Measurements from ENCODE around the gene PIGC. TPM values are rescaled to one million over a fixed set of nuclear protein-coding genes. Genes with fewer than 3 reads are reported as not detected.

PIGC gene
- total RNA-seq, 2 experiments from 2014 or later = 18.5 to 20.1 TPM

GRCh38 chr1:172429331-172430127 lies 14.3 kb downstream of the PIGC start:
- Mint-ChIP-seq H3K36me3 (peaks cover 11% of the 10 kb centered on the region), H3K27ac (no peak overlapping the region), H3K4me3 (no peak overlapping the region), H3K4me1 (peaks cover 35% of the 10 kb centered on the region), H3K9me3 (peaks cover 1% of the 10 kb centered on the region), H3K27me3 (no peaks in the 10 kb centered on the region)
- no peak for DNase-seq

- no peak overlapping the region for H3K4me3 Mint-ChIP-seq
- H3K27ac Mint-ChIP-seq = no peak overlapping the region
- peaks cover 22% of the 10 kb centered on the region for H3K4me1 Mint-ChIP-seq
- DNase-seq = no peak
- H3K36me3 Mint-ChIP-seq = no peaks in the 10 kb centered on the region
- no peaks in the 10 kb centered on the region for H3K9me3 Mint-ChIP-seq
- H3K27me3 Mint-ChIP-seq = no peaks in the 10 kb centered on the region
Measured at GRCh38 chr1:172427191-172427590, 16.7 kb downstream of the PIGC start.

GRCh38 chr1:172425339-172425738 lies 18.5 kb downstream of the PIGC start:
- Mint-ChIP-seq H3K27ac (no peak overlapping the region), H3K36me3 (no peaks in the 10 kb centered on the region), H3K27me3 (no peaks in the 10 kb centered on the region), H3K9me3 (no peaks in the 10 kb centered on the region), H3K4me1 (peaks cover 15% of the 10 kb centered on the region), H3K4me3 (no peak overlapping the region)
- DNase-seq = no peak

GRCh38 chr1:172423336-172423735 lies 20.5 kb downstream of the PIGC start:
- no peak overlapping the region for H3K27ac Mint-ChIP-seq
- H3K4me1 Mint-ChIP-seq = peaks cover 12% of the 10 kb centered on the region
- H3K27me3 Mint-ChIP-seq = no peaks in the 10 kb centered on the region
- no peaks in the 10 kb centered on the region for H3K36me3 Mint-ChIP-seq
- H3K4me3 Mint-ChIP-seq = no peak overlapping the region
- H3K9me3 Mint-ChIP-seq = no peaks in the 10 kb centered on the region
- no peak for DNase-seq

- Mint-ChIP-seq H3K4me1 (peaks cover 12% of the 10 kb centered on the region), H3K9me3 (no peaks in the 10 kb centered on the region)
- no peak for DNase-seq
Measured at GRCh38 chr1:172421974-172422604, 21.8 kb downstream of the PIGC start.

GRCh38 chr1:172420385-172420784 lies 23.5 kb downstream of the PIGC start, which contains the start of gene C1orf105:
TSS of gene C1orf105 (plus strand) at chr1:172420685. CDS start at chr1:172420886, 201 bp downstream.
- Mint-ChIP-seq H3K36me3 (peaks cover 2% of the 10 kb centered on the region), H3K4me1 (peaks cover 12% of the 10 kb centered on the region), H3K4me3 (no peak within 1 kb of the TSS), H3K9me3 (no peaks in the 10 kb centered on the region), H3K27me3 (no peaks in the 10 kb centered on the region), H3K27ac (no peak within 1 kb of the TSS)
- no peak for DNase-seq

More at GRCh38 chr1:172421974-172422604, 21.8 kb downstream of the PIGC start:
- no peak overlapping the region for H3K27ac Mint-ChIP-seq
- peaks cover 2% of the 10 kb centered on the region for H3K36me3 Mint-ChIP-seq
- no peak overlapping the region for H3K4me3 Mint-ChIP-seq
- no peaks in the 10 kb centered on the region for H3K27me3 Mint-ChIP-seq

- Mint-ChIP-seq H3K36me3 (peaks cover 4% of the 10 kb centered on the region), H3K27ac (no peak overlapping the region), H3K4me3 (no peak overlapping the region), H3K27me3 (no peaks in the 10 kb centered on the region), H3K9me3 (no peaks in the 10 kb centered on the region), H3K4me1 (peaks cover 12% of the 10 kb centered on the region)
- no peak for DNase-seq
Measured at GRCh38 chr1:172417557-172417956, 26.3 kb downstream of the PIGC start.

- no peak for DNase-seq
- no peak overlapping the region for H3K27ac Mint-ChIP-seq
- no peak overlapping the region for H3K4me3 Mint-ChIP-seq
- H3K36me3 Mint-ChIP-seq = peaks cover 4% of the 10 kb centered on the region
- no peaks in the 10 kb centered on the region for H3K27me3 Mint-ChIP-seq
- H3K4me1 Mint-ChIP-seq = peaks cover 12% of the 10 kb centered on the region
- no peaks in the 10 kb centered on the region for H3K9me3 Mint-ChIP-seq
Measured at GRCh38 chr1:172416496-172417035, 27.3 kb downstream of the PIGC start.

GRCh38 chr1:172414331-172414730 lies 29.5 kb downstream of the PIGC start:
- Mint-ChIP-seq H3K27me3 (no peaks in the 10 kb centered on the region), H3K9me3 (no peaks in the 10 kb centered on the region), H3K27ac (no peak overlapping the region), H3K4me3 (no peak overlapping the region), H3K36me3 (peaks cover 4% of the 10 kb centered on the region), H3K4me1 (peaks cover 6% of the 10 kb centered on the region)
- DNase-seq = no peak

- no peaks in the 10 kb centered on the region for H3K27me3 Mint-ChIP-seq
- no peaks in the 10 kb centered on the region for H3K9me3 Mint-ChIP-seq
- H3K36me3 Mint-ChIP-seq = peaks cover 2% of the 10 kb centered on the region
- DNase-seq = no peak
- no peaks in the 10 kb centered on the region for H3K4me1 Mint-ChIP-seq
- no peak overlapping the region for H3K27ac Mint-ChIP-seq
- H3K4me3 Mint-ChIP-seq = no peak overlapping the region
Measured at GRCh38 chr1:172411791-172412338, 32.0 kb downstream of the PIGC start.

- no peak overlapping the region for H3K27ac Mint-ChIP-seq
- DNase-seq = no peak
- peaks cover 2% of the 10 kb centered on the region for H3K36me3 Mint-ChIP-seq
- no peaks in the 10 kb centered on the region for H3K4me1 Mint-ChIP-seq
- H3K27me3 Mint-ChIP-seq = no peaks in the 10 kb centered on the region
- H3K4me3 Mint-ChIP-seq = no peak overlapping the region
- no peaks in the 10 kb centered on the region for H3K9me3 Mint-ChIP-seq
Measured at GRCh38 chr1:172410027-172410426, 33.8 kb downstream of the PIGC start.

- Mint-ChIP-seq H3K9me3 (no peaks in the 10 kb centered on the region), H3K27ac (no peak overlapping the region), H3K4me3 (no peak overlapping the region), H3K36me3 (peaks cover 2% of the 10 kb centered on the region), H3K27me3 (no peaks in the 10 kb centered on the region), H3K4me1 (no peaks in the 10 kb centered on the region)
- no peak for DNase-seq
Measured at GRCh38 chr1:172408958-172409357, 34.9 kb downstream of the PIGC start.

GRCh38 chr1:172406968-172407367 lies 36.9 kb downstream of the PIGC start:
- Mint-ChIP-seq H3K9me3 (no peaks in the 10 kb centered on the region), H3K36me3 (no peaks in the 10 kb centered on the region), H3K4me1 (peaks cover 4% of the 10 kb centered on the region), H3K27me3 (no peaks in the 10 kb centered on the region), H3K4me3 (no peak overlapping the region), H3K27ac (no peak overlapping the region)
- no peak for DNase-seq

- Mint-ChIP-seq H3K4me3 (no peak overlapping the region), H3K4me1 (peaks cover 7% of the 10 kb centered on the region), H3K9me3 (no peaks in the 10 kb centered on the region), H3K27ac (no peak overlapping the region), H3K27me3 (no peaks in the 10 kb centered on the region), H3K36me3 (no peaks in the 10 kb centered on the region)
- DNase-seq = no peak
Measured at GRCh38 chr1:172405912-172406311, 38.0 kb downstream of the PIGC start.

- no peaks in the 10 kb centered on the region for H3K36me3 Mint-ChIP-seq
- no peak for DNase-seq
- H3K9me3 Mint-ChIP-seq = no peaks in the 10 kb centered on the region
- no peaks in the 10 kb centered on the region for H3K27me3 Mint-ChIP-seq
- peaks cover 24% of the 10 kb centered on the region for H3K4me1 Mint-ChIP-seq
- H3K4me3 Mint-ChIP-seq = no peak overlapping the region
- no peak overlapping the region for H3K27ac Mint-ChIP-seq
Measured at GRCh38 chr1:172404121-172404520, 39.7 kb downstream of the PIGC start.

All from activated naive CD8-positive, alpha-beta T cell treated with anti-CD3 and anti-CD28 coated beads for 36 hours (primary cell).